K562 (cell line): ENCODE results near the gene LTBP1. TPM values are rescaled to one million over a fixed set of nuclear protein-coding genes. Genes with fewer than 3 reads are reported as not detected.
A peak's percentile ranks its signal among the peaks of the same experiment; 100 is the strongest.

Source experiments
- ATAC-seq: fragments of 200-7000 bp; cut with Tn5 transposase; 3 replicates; pipeline ENCODE4 v1.9.1; 2020; ENCODE audit warnings: moderate library complexity
- BruUV-seq: library from RNA; stranded (reverse); fragments of 400-500 nt; replicated peaks from 2 replicates; lab custom pipeline; 2021; lab: Mats Ljungman, UMichigan
- CTCF ChIA-PET: fragments of 300-600 bp; formaldehyde crosslinking; extraction: SDS; loops from one replicate; lab custom pipeline; 2021; ENCODE audit warnings: low intra/inter-chr PET ratio; lab: Yijun Ruan, JAX
- POLR2A ChIA-PET: fragments of 300-600, 350-650 bp; sonication (Branson Sonifier 250); formaldehyde crosslinking; extraction: SDS; loops from one replicate; lab custom pipeline; 2021; ENCODE audit warnings: antibody characterized with exemption, inconsistent platforms; lab: Yijun Ruan, JAX
- DNase-seq, 4 experiments: peaks; one replicate each; pipeline versions ENCODE4 v3.0.0 to v3.0.0-alpha.2; 2011 to 2018; ENCODE audit warnings: low spot score in 3 of 4, mixed read lengths in 3 of 4; ENCODE audit errors: extremely low read depth in 1 of 4
- FAIRE-seq: peaks from 2 replicates; lab custom pipeline; 2011; peaks lifted over from hg19 to GRCh38; lab: Jason Lieb, UNC
- H2AFZ ChIP-seq: 2 replicates; pipeline ENCODE4 v1.6.0; 2011; ENCODE audit warnings: low read depth, low read length, control low read depth, inconsistent platforms
- H3K27ac ChIP-seq: fragments of 200-600 bp; 3 replicates; pipeline ENCODE4 v1.8.0; 2011; ENCODE audit warnings: low read depth, mild to moderate bottlenecking, control low read depth, inconsistent platforms, low read length, moderate library complexity, mixed read lengths; ENCODE audit errors: extremely low read depth
- H3K27me3 ChIP-seq, 2 experiments: fragments of 300-600 bp in 1 of 2; 2 replicates in 1 of 2; 3 replicates in 1 of 2; pipeline versions ENCODE4 v1.6.0 to v1.8.0; 2011; ENCODE audit warnings: inconsistent platforms in 2 of 2, low read length in 2 of 2, mild to moderate bottlenecking in 1 of 2, mixed read lengths in 1 of 2, moderate library complexity in 1 of 2; ENCODE audit not compliant: control insufficient read depth in 2 of 2, insufficient read depth in 2 of 2
- H3K36me3 ChIP-seq: fragments of 300-600 bp; 3 replicates; pipeline ENCODE4 v1.8.0; 2011; ENCODE audit warnings: mild to moderate bottlenecking, low read length, inconsistent platforms; ENCODE audit not compliant: control insufficient read depth, insufficient read depth
- H3K4me1 ChIP-seq, 2 experiments: fragments of 200-600 bp in 1 of 2; replicated peaks in 1 of 2; 2 replicates in 1 of 2; 3 replicates in 1 of 2; pipeline versions ENCODE4 v1.5.1 to v1.8.0; 2011; ENCODE audit warnings: inconsistent platforms in 2 of 2, low read length in 2 of 2, mild to moderate bottlenecking in 1 of 2, mixed read lengths in 1 of 2, moderate library complexity in 1 of 2; ENCODE audit not compliant: control insufficient read depth in 2 of 2, insufficient read depth in 2 of 2
- H3K4me2 ChIP-seq: 2 replicates; pipeline ENCODE4 v1.6.1; 2011; ENCODE audit warnings: low read length, control low read depth, inconsistent platforms, mixed read lengths; ENCODE audit not compliant: insufficient read depth
- H3K4me3 ChIP-seq: fragments of 200-600 bp; sonication (generic), shearing (Covaris generic); 2 replicates; pipeline ENCODE4 v1.5.1; 2016; ENCODE audit warnings: control low read depth, inconsistent platforms
- H3K79me2 ChIP-seq: fragments of 200-600 bp; 3 replicates; pipeline ENCODE4 v1.8.0; 2011; ENCODE audit warnings: low read length, inconsistent platforms; ENCODE audit not compliant: control insufficient read depth, insufficient read depth
- H3K9ac ChIP-seq, 2 experiments: 2 replicates each; pipeline versions ENCODE4 v1.6.0 to v1.6.1; 2011; ENCODE audit warnings: low read depth in 2 of 2, low read length in 2 of 2, control low read depth in 1 of 2, inconsistent platforms in 1 of 2, mild to moderate bottlenecking in 1 of 2, mixed read lengths in 1 of 2; ENCODE audit not compliant: insufficient read depth in 1 of 2
- H3K9me1 ChIP-seq: one replicate; pipeline ENCODE4 v1.6.0; 2011; ENCODE audit warnings: inconsistent platforms, mild to moderate bottlenecking, low read length, moderate library complexity; ENCODE audit not compliant: control insufficient read depth, insufficient read depth
- H3K9me3 ChIP-seq: replicated peaks from 2 replicates; pipeline ENCODE4 v1.5.1; 2011; ENCODE audit warnings: low read depth, low read length, inconsistent platforms; ENCODE audit not compliant: control insufficient read depth, insufficient read depth
- H4K20me1 ChIP-seq: replicated peaks from 2 replicates; pipeline ENCODE4 v1.6.1; 2011; ENCODE audit warnings: low read length, inconsistent platforms, mixed read lengths; ENCODE audit not compliant: control insufficient read depth, insufficient read depth
- CTBP1 ChIP-seq: fragments of 450-650 bp; IDR thresholded peaks from 2 replicates; pipeline ENCODE4 v1.6.1; 2016; ENCODE audit warnings: borderline replicate concordance
- EP400 ChIP-seq: fragments of 450-650 bp; IDR thresholded peaks from 2 replicates; pipeline ENCODE4 v1.6.1; 2017; ENCODE audit warnings: antibody characterized with exemption, mild to moderate bottlenecking, moderate library complexity
- RCOR1 ChIP-seq, 2 experiments: IDR thresholded peaks; 2 replicates each; pipeline ENCODE4 v1.6.1; 2012; ENCODE audit warnings: low read depth in 2 of 2, low read length in 2 of 2, borderline replicate concordance in 1 of 2, improper control_type of control experiment in 1 of 2
- TCF3 ChIP-seq: sonication (generic); formaldehyde crosslinking; IDR thresholded peaks from 2 replicates; pipeline ENCODE4 v1.4.0; 2020; ENCODE audit warnings: mild to moderate bottlenecking, missing genetic modification reagents
- ZFPM2 ChIP-seq: fragments of 250-450 bp; sonication (Bioruptor Pico); IDR thresholded peaks from 2 replicates; pipeline ENCODE4 v1.5.1; 2022; ENCODE audit warnings: mild to moderate bottlenecking
- WGBS: fragments of 100-300 bp; shearing (Covaris generic); methylation state at CpG from one replicate; pipeline ENCODE4 v1.1.6; 2016; ENCODE audit warnings: low coverage, mixed read lengths; ENCODE audit not compliant: insufficient coverage; ENCODE audit errors: missing lambda C conversion rate; 5-methylcytosine and 5-hydroxymethylcytosine counted together
- in situ Hi-C: fragments of 300-500 bp; cut with MboI; formaldehyde crosslinking; loops from 4 replicates; pipeline ENCODE4 v1.15.0; 2018; ENCODE audit warnings: inconsistent platforms, mixed read lengths
- intact Hi-C: fragments of 100-400 bp; cut with micrococcal nuclease; formaldehyde crosslinking; loops from 2 replicates; pipeline ENCODE4 v1.14.2; 2022
- polyA plus RNA-seq, 8 experiments: library from polyadenylated mRNA; depleted of rRNA in 4 of 8; stranded (reverse) in 5 of 8; unstranded in 3 of 8; fragments of >200 nt; fragmentation: Nextera tagmentation in 2 of 8; fragmentation: Illumina TruSeq in 1 of 8; extraction: Ambion mirVana in 2 of 8; extraction: Trizol in 1 of 8; gene quantifications; 2 replicates each; pipeline versions ENCODE4 v1.2.1 to v1.2.3, GENCODE V29; 2011 to 2014; ENCODE audit warnings: inconsistent platforms in 1 of 8, missing spikeins in 1 of 8
- total RNA-seq, 7 experiments: library from RNA; depleted of rRNA in 6 of 7; stranded (reverse); fragments of >200 nt in 6 of 7; fragmentation: Illumina TruSeq in 2 of 7; extraction: Trizol in 2 of 7; gene quantifications; 2 replicates each; pipeline versions ENCODE4 v1.2.1 to v1.2.3, GENCODE V29; 2011 to 2021; ENCODE audit warnings: low replicate concordance in 1 of 7
- TF ChIP-seq, protein P1 (sequence below): fragments of 200-800 bp; sonication (Bioruptor generic); IDR thresholded peaks from 2 replicates; pipeline ENCODE4 v1.6.1; 2017; ENCODE audit warnings: missing genetic modification characterization, missing compliant biosample characterization
- TF ChIP-seq, protein P2 (sequence below), 2 experiments: fragments of 450-650 bp; formaldehyde crosslinking in 1 of 2; IDR thresholded peaks; 2 replicates each; pipeline versions ENCODE4 v1.4.0 to v1.6.1; 2014 to 2020; ENCODE audit warnings: mild to moderate bottlenecking in 2 of 2, borderline replicate concordance in 1 of 2, low read depth in 1 of 2
- TF ChIP-seq, protein P3 (sequence below): sonication (generic); formaldehyde crosslinking; IDR thresholded peaks from 2 replicates; pipeline ENCODE4 v1.8.0; 2023; ENCODE audit warnings: mild to moderate bottlenecking, missing genetic modification reagents

The LTBP1 gene
- total and polyA plus RNA-seq, 9 of the 15 experiments (the other 6 are each of a cell fraction or from before 2014, with no cell fraction given): 3.6 to 16.4 (median 8.5) TPM

DNA sequence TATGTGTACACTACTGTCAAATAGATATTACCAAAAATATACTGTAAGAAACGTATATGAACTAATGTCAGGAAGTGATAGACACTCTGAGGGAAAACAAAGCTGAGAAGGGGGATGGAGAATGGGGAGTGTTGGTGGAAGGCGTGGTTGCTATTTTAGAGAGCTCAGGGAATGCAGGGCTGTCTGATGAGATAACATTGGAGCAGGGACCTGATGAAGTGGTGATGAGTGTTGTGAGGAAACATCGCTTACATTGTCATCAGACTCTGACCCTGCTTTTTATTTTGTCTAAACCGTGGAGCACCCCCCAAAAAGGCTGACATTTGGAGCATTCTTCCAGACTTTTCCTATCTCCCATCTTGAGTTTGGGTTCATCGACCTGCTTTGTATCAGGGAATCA lies 194.7 kb downstream of the LTBP1 start:
- ChIA-PET POLR2A (interaction anchor here (0.6 to 1.4 kb wide), 3 partner anchors 8 to 33 kb away, joined by 3 read pairs; no protein-coding TSS in a partner anchor), CTCF (no interaction called here)
- no peaks in the 10 kb centered on the region for H3K9me3 ChIP-seq
- in situ Hi-C loops: no loop called here
- no peaks in the 10 kb centered on the region; the same call in 2 of the 3 replicates for H3K36me3 ChIP-seq
- DNase-seq: peak; percentile 56 to 71 (median 63)
- H3K4me2 ChIP-seq: peak overlapping the region; percentile 37
- H3K27ac ChIP-seq: no peak overlapping the region
- peak; percentile 92 for FAIRE-seq
- no peaks in the 10 kb centered on the region for H3K27me3 ChIP-seq
- peak; percentile 93 for ATAC-seq
- intact Hi-C loops: no loop called here
- BruUV-seq: no TSS peak
- H3K4me1 ChIP-seq: peaks cover 0 to 6% of the 10 kb centered on the region in 2 experiments; a peak in 2 of 5 replicates
- no peaks in the 10 kb centered on the region for H3K9me1 ChIP-seq
- H4K20me1 ChIP-seq: no peaks in the 10 kb centered on the region
- H3K4me3 ChIP-seq: no peak overlapping the region
- WGBS: 2% methylated on average over 5 of the region's 5 CpGs
- no peak overlapping the region for H2AFZ ChIP-seq
- no peak overlapping the region for H3K9ac ChIP-seq
- H3K79me2 ChIP-seq: no peaks in the 10 kb centered on the region
- TF ChIP-seq, protein P1, sequence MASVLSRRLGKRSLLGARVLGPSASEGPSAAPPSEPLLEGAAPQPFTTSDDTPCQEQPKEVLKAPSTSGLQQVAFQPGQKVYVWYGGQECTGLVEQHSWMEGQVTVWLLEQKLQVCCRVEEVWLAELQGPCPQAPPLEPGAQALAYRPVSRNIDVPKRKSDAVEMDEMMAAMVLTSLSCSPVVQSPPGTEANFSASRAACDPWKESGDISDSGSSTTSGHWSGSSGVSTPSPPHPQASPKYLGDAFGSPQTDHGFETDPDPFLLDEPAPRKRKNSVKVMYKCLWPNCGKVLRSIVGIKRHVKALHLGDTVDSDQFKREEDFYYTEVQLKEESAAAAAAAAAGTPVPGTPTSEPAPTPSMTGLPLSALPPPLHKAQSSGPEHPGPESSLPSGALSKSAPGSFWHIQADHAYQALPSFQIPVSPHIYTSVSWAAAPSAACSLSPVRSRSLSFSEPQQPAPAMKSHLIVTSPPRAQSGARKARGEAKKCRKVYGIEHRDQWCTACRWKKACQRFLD (CRISPR knock-in tag): no peak
- TF ChIP-seq CTBP1 (peak; percentile 44; the same call in 1 of the 2 replicates), EP400 (0 out of 2 replicates have a peak, but pooled peaks have one; percentile 6), TCF3 (CRISPR knock-in tag) (peak; percentile 74), ZFPM2 (no peak), RCOR1 (IDR thresholded peaks at IDR 0.05; ENCODE audit: borderline replicate concordance in 1 of 2, low read depth in 2 of 2, low read length in 2 of 2) (peak in 1 of 2 experiments; percentile 26; a peak in 1 of 4 replicates)
- TF ChIP-seq, protein P2, sequence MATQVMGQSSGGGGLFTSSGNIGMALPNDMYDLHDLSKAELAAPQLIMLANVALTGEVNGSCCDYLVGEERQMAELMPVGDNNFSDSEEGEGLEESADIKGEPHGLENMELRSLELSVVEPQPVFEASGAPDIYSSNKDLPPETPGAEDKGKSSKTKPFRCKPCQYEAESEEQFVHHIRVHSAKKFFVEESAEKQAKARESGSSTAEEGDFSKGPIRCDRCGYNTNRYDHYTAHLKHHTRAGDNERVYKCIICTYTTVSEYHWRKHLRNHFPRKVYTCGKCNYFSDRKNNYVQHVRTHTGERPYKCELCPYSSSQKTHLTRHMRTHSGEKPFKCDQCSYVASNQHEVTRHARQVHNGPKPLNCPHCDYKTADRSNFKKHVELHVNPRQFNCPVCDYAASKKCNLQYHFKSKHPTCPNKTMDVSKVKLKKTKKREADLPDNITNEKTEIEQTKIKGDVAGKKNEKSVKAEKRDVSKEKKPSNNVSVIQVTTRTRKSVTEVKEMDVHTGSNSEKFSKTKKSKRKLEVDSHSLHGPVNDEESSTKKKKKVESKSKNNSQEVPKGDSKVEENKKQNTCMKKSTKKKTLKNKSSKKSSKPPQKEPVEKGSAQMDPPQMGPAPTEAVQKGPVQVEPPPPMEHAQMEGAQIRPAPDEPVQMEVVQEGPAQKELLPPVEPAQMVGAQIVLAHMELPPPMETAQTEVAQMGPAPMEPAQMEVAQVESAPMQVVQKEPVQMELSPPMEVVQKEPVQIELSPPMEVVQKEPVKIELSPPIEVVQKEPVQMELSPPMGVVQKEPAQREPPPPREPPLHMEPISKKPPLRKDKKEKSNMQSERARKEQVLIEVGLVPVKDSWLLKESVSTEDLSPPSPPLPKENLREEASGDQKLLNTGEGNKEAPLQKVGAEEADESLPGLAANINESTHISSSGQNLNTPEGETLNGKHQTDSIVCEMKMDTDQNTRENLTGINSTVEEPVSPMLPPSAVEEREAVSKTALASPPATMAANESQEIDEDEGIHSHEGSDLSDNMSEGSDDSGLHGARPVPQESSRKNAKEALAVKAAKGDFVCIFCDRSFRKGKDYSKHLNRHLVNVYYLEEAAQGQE (IDR thresholded peaks at IDR 0.05; ENCODE audit: borderline replicate concordance): no peak
- TF ChIP-seq, protein P2 (CRISPR knock-in tag; IDR thresholded peaks at IDR 0.05; ENCODE audit: low read depth): no peak
- TF ChIP-seq, protein P3, sequence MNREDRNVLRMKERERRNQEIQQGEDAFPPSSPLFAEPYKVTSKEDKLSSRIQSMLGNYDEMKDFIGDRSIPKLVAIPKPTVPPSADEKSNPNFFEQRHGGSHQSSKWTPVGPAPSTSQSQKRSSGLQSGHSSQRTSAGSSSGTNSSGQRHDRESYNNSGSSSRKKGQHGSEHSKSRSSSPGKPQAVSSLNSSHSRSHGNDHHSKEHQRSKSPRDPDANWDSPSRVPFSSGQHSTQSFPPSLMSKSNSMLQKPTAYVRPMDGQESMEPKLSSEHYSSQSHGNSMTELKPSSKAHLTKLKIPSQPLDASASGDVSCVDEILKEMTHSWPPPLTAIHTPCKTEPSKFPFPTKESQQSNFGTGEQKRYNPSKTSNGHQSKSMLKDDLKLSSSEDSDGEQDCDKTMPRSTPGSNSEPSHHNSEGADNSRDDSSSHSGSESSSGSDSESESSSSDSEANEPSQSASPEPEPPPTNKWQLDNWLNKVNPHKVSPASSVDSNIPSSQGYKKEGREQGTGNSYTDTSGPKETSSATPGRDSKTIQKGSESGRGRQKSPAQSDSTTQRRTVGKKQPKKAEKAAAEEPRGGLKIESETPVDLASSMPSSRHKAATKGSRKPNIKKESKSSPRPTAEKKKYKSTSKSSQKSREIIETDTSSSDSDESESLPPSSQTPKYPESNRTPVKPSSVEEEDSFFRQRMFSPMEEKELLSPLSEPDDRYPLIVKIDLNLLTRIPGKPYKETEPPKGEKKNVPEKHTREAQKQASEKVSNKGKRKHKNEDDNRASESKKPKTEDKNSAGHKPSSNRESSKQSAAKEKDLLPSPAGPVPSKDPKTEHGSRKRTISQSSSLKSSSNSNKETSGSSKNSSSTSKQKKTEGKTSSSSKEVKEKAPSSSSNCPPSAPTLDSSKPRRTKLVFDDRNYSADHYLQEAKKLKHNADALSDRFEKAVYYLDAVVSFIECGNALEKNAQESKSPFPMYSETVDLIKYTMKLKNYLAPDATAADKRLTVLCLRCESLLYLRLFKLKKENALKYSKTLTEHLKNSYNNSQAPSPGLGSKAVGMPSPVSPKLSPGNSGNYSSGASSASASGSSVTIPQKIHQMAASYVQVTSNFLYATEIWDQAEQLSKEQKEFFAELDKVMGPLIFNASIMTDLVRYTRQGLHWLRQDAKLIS (CRISPR knock-in tag): no peak
